GM12878 (cell line): ENCODE results near the gene NAA38. TPM values are rescaled to one million over a fixed set of nuclear protein-coding genes. Genes with fewer than 3 reads are reported as not detected.

Source experiments
- ATAC-seq: fragments of 200-7000 bp; cut with Tn5 transposase; 3 replicates; pipeline ENCODE4 v1.9.1; 2020; ENCODE audit warnings: mild to moderate bottlenecking, moderate library complexity
- BruUV-seq: library from RNA; stranded (reverse); fragments of 400-500 nt; replicated peaks from 2 replicates; lab custom pipeline; 2021; lab: Mats Ljungman, UMichigan
- CTCF ChIA-PET: fragments of 300-600 bp; sonication (Branson Sonifier 250); formaldehyde crosslinking; extraction: SDS; loops from one replicate; lab custom pipeline; 2021; ENCODE audit warnings: inconsistent platforms; lab: Yijun Ruan, JAX
- POLR2A ChIA-PET: fragments of 350-600 bp; formaldehyde crosslinking; extraction: SDS; loops from one replicate; lab custom pipeline; 2021; ENCODE audit warnings: inconsistent platforms; lab: Charles Lee
- RAD21 ChIA-PET: fragments of 300-600 bp; sonication (Branson Sonifier 250); formaldehyde crosslinking; loops from one replicate; lab custom pipeline; 2023; ENCODE audit warnings: antibody characterized with exemption; ENCODE audit not compliant: unreplicated experiment; lab: Charles Lee
- SMC1A ChIA-PET: fragments of 300-600 bp; sonication (Branson Sonifier 250); formaldehyde crosslinking; loops from one replicate; lab custom pipeline; 2023; ENCODE audit not compliant: unreplicated experiment, uncharacterized antibody; lab: Charles Lee
- DNase-seq: peaks from one replicate; pipeline ENCODE4 v3.0.0-alpha.2; 2011; ENCODE audit warnings: low read depth, low spot score
- FAIRE-seq: peaks from 3 replicates; lab custom pipeline; 2011; peaks lifted over from hg19 to GRCh38; lab: Jason Lieb, UNC
- H2AFZ ChIP-seq: 2 replicates; pipeline ENCODE4 v1.6.0; 2011; ENCODE audit warnings: low read depth, low read length, control low read depth; ENCODE audit not compliant: control insufficient read depth
- H3K27ac ChIP-seq: 2 replicates; pipeline ENCODE4 v1.5.1; 2011; ENCODE audit warnings: control low read depth; ENCODE audit not compliant: control insufficient read depth, insufficient read depth
- H3K27me3 ChIP-seq, 2 experiments: replicated peaks in 1 of 2; 2 replicates each; pipeline versions ENCODE4 v1.6.0 to v1.6.1; 2011; ENCODE audit warnings: low read length in 1 of 2; ENCODE audit not compliant: control insufficient read depth in 2 of 2, insufficient read depth in 2 of 2
- H3K36me3 ChIP-seq, 2 experiments: 2 replicates each; pipeline ENCODE4 v1.5.1; 2011; ENCODE audit warnings: low read length in 1 of 2; ENCODE audit not compliant: control insufficient read depth in 2 of 2, insufficient read depth in 2 of 2
- H3K4me1 ChIP-seq: 2 replicates; pipeline ENCODE4 v1.6.1; 2011; ENCODE audit warnings: mild to moderate bottlenecking, low read length, moderate library complexity, mixed read lengths; ENCODE audit not compliant: control insufficient read depth, insufficient read depth
- H3K4me2 ChIP-seq: 2 replicates; pipeline ENCODE4 v1.6.0; 2011; ENCODE audit warnings: control low read depth; ENCODE audit not compliant: control insufficient read depth, insufficient read depth
- H3K4me3 ChIP-seq: fragments of 200-600 bp; sonication (generic); 2 replicates; pipeline ENCODE4 v1.5.1; 2016
- H3K79me2 ChIP-seq: 2 replicates; pipeline ENCODE4 v1.6.0; 2011; ENCODE audit warnings: low read length; ENCODE audit not compliant: control insufficient read depth, insufficient read depth
- H3K9ac ChIP-seq: 2 replicates; pipeline ENCODE4 v1.8.0; 2011; ENCODE audit warnings: low read length, control low read depth, mixed read lengths; ENCODE audit not compliant: control insufficient read depth, insufficient read depth
- H3K9me3 ChIP-seq: replicated peaks from 3 replicates; pipeline ENCODE4 v1.5.1; 2011; ENCODE audit warnings: mild to moderate bottlenecking, low read length; ENCODE audit not compliant: control insufficient read depth, insufficient read depth
- H4K20me1 ChIP-seq: 2 replicates; pipeline ENCODE4 v1.6.0; 2011; ENCODE audit not compliant: control insufficient read depth, insufficient read depth
- BCL11A ChIP-seq: IDR thresholded peaks from 2 replicates; pipeline ENCODE4 v1.6.1; 2011; ENCODE audit warnings: low read depth, low read length
- BRCA1 ChIP-seq: IDR thresholded peaks from 2 replicates; pipeline ENCODE4 v1.6.1; 2011; ENCODE audit warnings: low read depth, low read length, improper control_type of control experiment
- CREB1 ChIP-seq: IDR thresholded peaks from 2 replicates; pipeline ENCODE4 v1.6.1; 2012; ENCODE audit warnings: low read depth, mild to moderate bottlenecking, inconsistent platforms
- GABPA ChIP-seq: IDR thresholded peaks from 2 replicates; pipeline ENCODE4 v1.6.1; 2014; ENCODE audit warnings: antibody characterized with exemption, low read depth, mild to moderate bottlenecking, inconsistent platforms
- HCFC1 ChIP-seq: fragments of 150-350 bp; IDR thresholded peaks from 2 replicates; pipeline ENCODE4 v1.6.1; 2014; ENCODE audit warnings: low read length
- IKZF1 ChIP-seq: fragments of 450-650 bp; conservative IDR thresholded peaks from 2 replicates; pipeline ENCODE4 v1.6.1; 2017; ENCODE audit warnings: antibody characterized with exemption, mild to moderate bottlenecking
- NRF1 ChIP-seq: conservative IDR thresholded peaks from 2 replicates; pipeline ENCODE4 v1.6.1; 2011; ENCODE audit warnings: mild to moderate bottlenecking, low read depth, low read length, improper control_type of control experiment
- PAX8 ChIP-seq: fragments of 450-650 bp; IDR thresholded peaks from 2 replicates; pipeline ENCODE4 v1.6.1; 2017; ENCODE audit warnings: mild to moderate bottlenecking, moderate library complexity
- RB1 ChIP-seq: fragments of 450-650 bp; formaldehyde crosslinking; IDR thresholded peaks from 2 replicates; pipeline ENCODE4 v1.6.1; 2017; ENCODE audit warnings: mild to moderate bottlenecking, borderline replicate concordance
- ZNF384 ChIP-seq: IDR thresholded peaks from 2 replicates; pipeline ENCODE4 v1.6.1; 2012; ENCODE audit warnings: low read depth, mild to moderate bottlenecking, low read length, improper control_type of control experiment, borderline replicate concordance
- WGBS: methylation state at CpG from one replicate; pipeline ENCODE4 v1.1.6; 2016; ENCODE audit warnings: low lambda C conversion rate; ENCODE audit not compliant: insufficient replicate concordance, insufficient coverage; ENCODE audit errors: missing lambda C conversion rate; 5-methylcytosine and 5-hydroxymethylcytosine counted together
- in situ Hi-C: fragments of 300-500 bp; cut with MboI; formaldehyde crosslinking; loops from 9 replicates; pipeline ENCODE4 v1.14.3; 2018; ENCODE audit warnings: mixed read lengths
- intact Hi-C: fragments of 100-400 bp; cut with micrococcal nuclease; formaldehyde crosslinking; loops from one replicate; pipeline ENCODE4 v1.14.2; 2022; ENCODE audit not compliant: unreplicated experiment
- polyA plus RNA-seq, 11 experiments: library from polyadenylated mRNA; depleted of rRNA in 4 of 11; unstranded in 6 of 11; stranded (reverse) in 5 of 11; fragments of >200 nt; fragmentation: Nextera tagmentation in 4 of 11; fragmentation: Illumina TruSeq in 1 of 11; extraction: Ambion mirVana in 4 of 11; extraction: Trizol in 1 of 11; gene quantifications; 1 replicate in 1 of 11; 2 replicates in 10 of 11; pipeline versions ENCODE4 v1.2.1 to v1.2.3, GENCODE V29; 2011 to 2016; ENCODE audit warnings: inconsistent platforms in 2 of 11, missing spikeins in 2 of 11, low read depth in 1 of 11
- total RNA-seq, 4 experiments: library from RNA; depleted of rRNA in 3 of 4; stranded (reverse); fragments of >200 nt in 3 of 4; fragmentation: Illumina TruSeq in 1 of 4; extraction: Trizol in 1 of 4; gene quantifications; 2 replicates each; pipeline versions ENCODE4 v1.2.1 to v1.2.3, GENCODE V29; 2013 to 2021
- TF ChIP-seq, protein P1 (sequence below): fragments of 450-650 bp; IDR thresholded peaks from 2 replicates; pipeline ENCODE4 v1.6.1; 2017; ENCODE audit warnings: mild to moderate bottlenecking, moderate library complexity
- TF ChIP-seq, protein P2 (sequence below): fragments of 450-650 bp; IDR thresholded peaks from 2 replicates; pipeline ENCODE4 v1.6.1; 2016; ENCODE audit warnings: mild to moderate bottlenecking
- TF ChIP-seq, protein P3 (sequence below): fragments of 450-650 bp; formaldehyde crosslinking; IDR thresholded peaks from 2 replicates; pipeline ENCODE4 v1.4.0; 2020; ENCODE audit warnings: mild to moderate bottlenecking, moderate library complexity
- TF ChIP-seq, protein P4 (sequence below): fragments of 450-650 bp; conservative IDR thresholded peaks from 2 replicates; pipeline ENCODE4 v1.6.1; 2017; ENCODE audit warnings: mild to moderate bottlenecking, moderate library complexity

Gene NAA38
- total and polyA plus RNA-seq, 10 of the 15 experiments (the other 5 are each of a cell fraction or from before 2014, with no cell fraction given) = 31.5 to 337 (median 215) TPM

DNA sequence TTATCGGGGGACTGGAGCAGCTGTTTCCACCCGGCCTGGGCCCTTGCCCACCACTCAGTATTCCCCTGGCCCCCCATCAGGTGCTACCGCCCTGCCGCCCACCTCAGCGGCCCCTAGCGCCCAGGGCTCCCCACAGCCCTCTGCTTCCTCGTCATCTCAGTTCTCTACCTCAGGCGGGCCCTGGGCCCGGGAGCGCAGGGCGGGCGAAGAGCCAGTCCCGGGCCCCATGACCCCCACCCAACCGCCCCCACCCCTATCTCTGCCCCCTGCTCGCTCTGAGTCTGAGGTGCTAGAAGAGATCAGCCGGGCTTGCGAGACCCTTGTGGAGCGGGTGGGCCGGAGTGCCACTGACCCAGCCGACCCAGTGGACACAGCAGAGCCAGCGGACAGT lies 8.6 kb downstream of the NAA38 start:
- RAD21 ChIA-PET = no interaction called here
- FAIRE-seq = no peak

More for the DNA sequence above, 8.6 kb downstream of the NAA38 start:
- Histone ChIP-seq H3K27me3 (no peaks in the 10 kb centered on the region), H3K79me2 (peaks cover 18% of the 10 kb centered on the region), H3K4me2 (no peak overlapping the region), H3K4me3 (no peak overlapping the region)
- intact Hi-C loops = no loop called here
- ATAC-seq = no peak
- TF ChIP-seq, protein P1, sequence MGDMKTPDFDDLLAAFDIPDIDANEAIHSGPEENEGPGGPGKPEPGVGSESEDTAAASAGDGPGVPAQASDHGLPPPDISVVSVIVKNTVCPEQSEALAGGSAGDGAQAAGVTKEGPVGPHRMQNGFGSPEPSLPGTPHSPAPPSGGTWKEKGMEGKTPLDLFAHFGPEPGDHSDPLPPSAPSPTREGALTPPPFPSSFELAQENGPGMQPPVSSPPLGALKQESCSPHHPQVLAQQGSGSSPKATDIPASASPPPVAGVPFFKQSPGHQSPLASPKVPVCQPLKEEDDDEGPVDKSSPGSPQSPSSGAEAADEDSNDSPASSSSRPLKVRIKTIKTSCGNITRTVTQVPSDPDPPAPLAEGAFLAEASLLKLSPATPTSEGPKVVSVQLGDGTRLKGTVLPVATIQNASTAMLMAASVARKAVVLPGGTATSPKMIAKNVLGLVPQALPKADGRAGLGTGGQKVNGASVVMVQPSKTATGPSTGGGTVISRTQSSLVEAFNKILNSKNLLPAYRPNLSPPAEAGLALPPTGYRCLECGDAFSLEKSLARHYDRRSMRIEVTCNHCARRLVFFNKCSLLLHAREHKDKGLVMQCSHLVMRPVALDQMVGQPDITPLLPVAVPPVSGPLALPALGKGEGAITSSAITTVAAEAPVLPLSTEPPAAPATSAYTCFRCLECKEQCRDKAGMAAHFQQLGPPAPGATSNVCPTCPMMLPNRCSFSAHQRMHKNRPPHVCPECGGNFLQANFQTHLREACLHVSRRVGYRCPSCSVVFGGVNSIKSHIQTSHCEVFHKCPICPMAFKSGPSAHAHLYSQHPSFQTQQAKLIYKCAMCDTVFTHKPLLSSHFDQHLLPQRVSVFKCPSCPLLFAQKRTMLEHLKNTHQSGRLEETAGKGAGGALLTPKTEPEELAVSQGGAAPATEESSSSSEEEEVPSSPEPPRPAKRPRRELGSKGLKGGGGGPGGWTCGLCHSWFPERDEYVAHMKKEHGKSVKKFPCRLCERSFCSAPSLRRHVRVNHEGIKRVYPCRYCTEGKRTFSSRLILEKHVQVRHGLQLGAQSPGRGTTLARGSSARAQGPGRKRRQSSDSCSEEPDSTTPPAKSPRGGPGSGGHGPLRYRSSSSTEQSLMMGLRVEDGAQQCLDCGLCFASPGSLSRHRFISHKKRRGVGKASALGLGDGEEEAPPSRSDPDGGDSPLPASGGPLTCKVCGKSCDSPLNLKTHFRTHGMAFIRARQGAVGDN = no peak
- no peak for TF ChIP-seq CREB1
- no peak for TF ChIP-seq BCL11A
- TF ChIP-seq, protein P2, sequence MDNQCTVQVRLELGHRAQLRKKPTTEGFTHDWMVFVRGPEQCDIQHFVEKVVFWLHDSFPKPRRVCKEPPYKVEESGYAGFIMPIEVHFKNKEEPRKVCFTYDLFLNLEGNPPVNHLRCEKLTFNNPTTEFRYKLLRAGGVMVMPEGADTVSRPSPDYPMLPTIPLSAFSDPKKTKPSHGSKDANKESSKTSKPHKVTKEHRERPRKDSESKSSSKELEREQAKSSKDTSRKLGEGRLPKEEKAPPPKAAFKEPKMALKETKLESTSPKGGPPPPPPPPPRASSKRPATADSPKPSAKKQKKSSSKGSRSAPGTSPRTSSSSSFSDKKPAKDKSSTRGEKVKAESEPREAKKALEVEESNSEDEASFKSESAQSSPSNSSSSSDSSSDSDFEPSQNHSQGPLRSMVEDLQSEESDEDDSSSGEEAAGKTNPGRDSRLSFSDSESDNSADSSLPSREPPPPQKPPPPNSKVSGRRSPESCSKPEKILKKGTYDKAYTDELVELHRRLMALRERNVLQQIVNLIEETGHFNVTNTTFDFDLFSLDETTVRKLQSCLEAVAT = no peak
- TF ChIP-seq BRCA1 = no peak
- TF ChIP-seq RB1 = no peak
- TF ChIP-seq, protein P3, sequence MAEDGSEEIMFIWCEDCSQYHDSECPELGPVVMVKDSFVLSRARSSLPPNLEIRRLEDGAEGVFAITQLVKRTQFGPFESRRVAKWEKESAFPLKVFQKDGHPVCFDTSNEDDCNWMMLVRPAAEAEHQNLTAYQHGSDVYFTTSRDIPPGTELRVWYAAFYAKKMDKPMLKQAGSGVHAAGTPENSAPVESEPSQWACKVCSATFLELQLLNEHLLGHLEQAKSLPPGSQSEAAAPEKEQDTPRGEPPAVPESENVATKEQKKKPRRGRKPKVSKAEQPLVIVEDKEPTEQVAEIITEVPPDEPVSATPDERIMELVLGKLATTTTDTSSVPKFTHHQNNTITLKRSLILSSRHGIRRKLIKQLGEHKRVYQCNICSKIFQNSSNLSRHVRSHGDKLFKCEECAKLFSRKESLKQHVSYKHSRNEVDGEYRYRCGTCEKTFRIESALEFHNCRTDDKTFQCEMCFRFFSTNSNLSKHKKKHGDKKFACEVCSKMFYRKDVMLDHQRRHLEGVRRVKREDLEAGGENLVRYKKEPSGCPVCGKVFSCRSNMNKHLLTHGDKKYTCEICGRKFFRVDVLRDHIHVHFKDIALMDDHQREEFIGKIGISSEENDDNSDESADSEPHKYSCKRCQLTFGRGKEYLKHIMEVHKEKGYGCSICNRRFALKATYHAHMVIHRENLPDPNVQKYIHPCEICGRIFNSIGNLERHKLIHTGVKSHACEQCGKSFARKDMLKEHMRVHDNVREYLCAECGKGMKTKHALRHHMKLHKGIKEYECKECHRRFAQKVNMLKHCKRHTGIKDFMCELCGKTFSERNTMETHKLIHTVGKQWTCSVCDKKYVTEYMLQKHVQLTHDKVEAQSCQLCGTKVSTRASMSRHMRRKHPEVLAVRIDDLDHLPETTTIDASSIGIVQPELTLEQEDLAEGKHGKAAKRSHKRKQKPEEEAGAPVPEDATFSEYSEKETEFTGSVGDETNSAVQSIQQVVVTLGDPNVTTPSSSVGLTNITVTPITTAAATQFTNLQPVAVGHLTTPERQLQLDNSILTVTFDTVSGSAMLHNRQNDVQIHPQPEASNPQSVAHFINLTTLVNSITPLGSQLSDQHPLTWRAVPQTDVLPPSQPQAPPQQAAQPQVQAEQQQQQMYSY = no peak
- TF ChIP-seq, protein P4, sequence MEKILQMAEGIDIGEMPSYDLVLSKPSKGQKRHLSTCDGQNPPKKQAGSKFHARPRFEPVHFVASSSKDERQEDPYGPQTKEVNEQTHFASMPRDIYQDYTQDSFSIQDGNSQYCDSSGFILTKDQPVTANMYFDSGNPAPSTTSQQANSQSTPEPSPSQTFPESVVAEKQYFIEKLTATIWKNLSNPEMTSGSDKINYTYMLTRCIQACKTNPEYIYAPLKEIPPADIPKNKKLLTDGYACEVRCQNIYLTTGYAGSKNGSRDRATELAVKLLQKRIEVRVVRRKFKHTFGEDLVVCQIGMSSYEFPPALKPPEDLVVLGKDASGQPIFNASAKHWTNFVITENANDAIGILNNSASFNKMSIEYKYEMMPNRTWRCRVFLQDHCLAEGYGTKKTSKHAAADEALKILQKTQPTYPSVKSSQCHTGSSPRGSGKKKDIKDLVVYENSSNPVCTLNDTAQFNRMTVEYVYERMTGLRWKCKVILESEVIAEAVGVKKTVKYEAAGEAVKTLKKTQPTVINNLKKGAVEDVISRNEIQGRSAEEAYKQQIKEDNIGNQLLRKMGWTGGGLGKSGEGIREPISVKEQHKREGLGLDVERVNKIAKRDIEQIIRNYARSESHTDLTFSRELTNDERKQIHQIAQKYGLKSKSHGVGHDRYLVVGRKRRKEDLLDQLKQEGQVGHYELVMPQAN = no peak
- no peak for TF ChIP-seq IKZF1
- no peak for TF ChIP-seq GABPA
- TF ChIP-seq PAX8 = no peak
- no peak for TF ChIP-seq NRF1
- TF ChIP-seq HCFC1 = no peak
- no peak for TF ChIP-seq ZNF384
- TF ChIP-seq, all 136 proteins: peak for 0
- BruUV-seq = no TSS peak
- WGBS = 91% methylated on average over 14 of the region's 21 CpGs
- no peak overlapping the region for H3K27ac ChIP-seq
- no peak for DNase-seq
- no peak overlapping the region for H2AFZ ChIP-seq
- ChIA-PET POLR2A (interaction anchor here (0.5 to 0.6 kb wide), 2 partner anchors 82 to 188 kb away, joined by 4 to 7 read pairs; no protein-coding TSS in a partner anchor), SMC1A (no interaction called here), CTCF (interaction anchor here (5.7 kb wide), 1 partner anchor 15 kb away, joined by 57 read pairs; the partner anchor contains the start of gene KDM6B)
- H3K36me3 ChIP-seq = peaks cover 12 to 29% of the 10 kb centered on the region in 2 experiments; a peak in 3 of 4 replicates
- no peak overlapping the region for H3K9ac ChIP-seq
- in situ Hi-C loops = no loop called here
- no peaks in the 10 kb centered on the region for H3K9me3 ChIP-seq
- peaks cover 21% of the 10 kb centered on the region for H3K4me1 ChIP-seq
- H4K20me1 ChIP-seq = no peaks in the 10 kb centered on the region; the same call in 1 of the 2 replicates
